Suprapubic skin (tissue), 3 donors: ENCODE data around the gene XPNPEP2.

Experiments
- EP300 ChIP-seq: sonication (generic); formaldehyde crosslinking; IDR thresholded peaks from one replicate; pipeline ENCODE4 v1.6.1; 2017; ENCODE audit warnings: antibody characterized with exemption
- POLR2A ChIP-seq, 2 donors: fragments of 450-650 bp; IDR thresholded peaks; one replicate each; pipeline ENCODE4 v1.6.1; 2017; ENCODE audit warnings: antibody characterized with exemption in 2 of 2, mild to moderate bottlenecking in 2 of 2, moderate library complexity in 2 of 2
- TF ChIP-seq, protein P1 (sequence below), 2 donors: fragments of 200-600 bp in 1 of 2; fragments of 450-650 bp in 1 of 2; sonication (generic) in 1 of 2; IDR thresholded peaks; one replicate each; pipeline ENCODE4 v1.5.1; 2016 to 2019; ENCODE audit warnings: antibody characterized with exemption in 2 of 2, mild to moderate bottlenecking in 1 of 2, moderate library complexity in 1 of 2

DNA sequence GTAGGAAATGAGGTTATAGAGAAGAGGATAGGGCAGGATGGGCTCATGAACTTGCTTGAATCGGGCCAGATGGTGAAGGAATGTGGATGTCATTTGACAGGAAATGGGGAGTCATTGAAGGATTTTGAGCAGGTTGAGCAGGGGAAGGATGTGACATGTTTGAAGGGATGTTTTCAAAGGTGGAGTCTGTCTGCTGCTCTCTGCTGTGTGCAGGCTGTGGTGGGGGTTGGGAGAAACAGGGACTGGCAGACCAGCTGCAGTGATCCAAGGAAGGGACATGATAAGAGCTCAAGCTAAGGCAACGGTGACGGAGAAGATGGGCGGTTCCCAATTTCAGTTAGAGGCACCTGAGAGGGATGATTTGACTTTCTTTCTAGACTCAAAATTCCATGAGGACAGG lies 14.0 kb upstream of the XPNPEP2 start:
- TF ChIP-seq, protein P1, sequence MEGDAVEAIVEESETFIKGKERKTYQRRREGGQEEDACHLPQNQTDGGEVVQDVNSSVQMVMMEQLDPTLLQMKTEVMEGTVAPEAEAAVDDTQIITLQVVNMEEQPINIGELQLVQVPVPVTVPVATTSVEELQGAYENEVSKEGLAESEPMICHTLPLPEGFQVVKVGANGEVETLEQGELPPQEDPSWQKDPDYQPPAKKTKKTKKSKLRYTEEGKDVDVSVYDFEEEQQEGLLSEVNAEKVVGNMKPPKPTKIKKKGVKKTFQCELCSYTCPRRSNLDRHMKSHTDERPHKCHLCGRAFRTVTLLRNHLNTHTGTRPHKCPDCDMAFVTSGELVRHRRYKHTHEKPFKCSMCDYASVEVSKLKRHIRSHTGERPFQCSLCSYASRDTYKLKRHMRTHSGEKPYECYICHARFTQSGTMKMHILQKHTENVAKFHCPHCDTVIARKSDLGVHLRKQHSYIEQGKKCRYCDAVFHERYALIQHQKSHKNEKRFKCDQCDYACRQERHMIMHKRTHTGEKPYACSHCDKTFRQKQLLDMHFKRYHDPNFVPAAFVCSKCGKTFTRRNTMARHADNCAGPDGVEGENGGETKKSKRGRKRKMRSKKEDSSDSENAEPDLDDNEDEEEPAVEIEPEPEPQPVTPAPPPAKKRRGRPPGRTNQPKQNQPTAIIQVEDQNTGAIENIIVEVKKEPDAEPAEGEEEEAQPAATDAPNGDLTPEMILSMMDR (IDR thresholded peaks at IDR 0.05): no peak
- TF ChIP-seq EP300 (no peak), POLR2A (IDR thresholded peaks at IDR 0.05) (no peak)
